ENCODE data around the gene PKNOX2. TPM values are rescaled to one million over a fixed set of nuclear protein-coding genes. Genes with fewer than 3 reads are reported as not detected.

PKNOX2 gene
- total RNA-seq, 1 experiment from 2014 or later = not detected

DNA sequence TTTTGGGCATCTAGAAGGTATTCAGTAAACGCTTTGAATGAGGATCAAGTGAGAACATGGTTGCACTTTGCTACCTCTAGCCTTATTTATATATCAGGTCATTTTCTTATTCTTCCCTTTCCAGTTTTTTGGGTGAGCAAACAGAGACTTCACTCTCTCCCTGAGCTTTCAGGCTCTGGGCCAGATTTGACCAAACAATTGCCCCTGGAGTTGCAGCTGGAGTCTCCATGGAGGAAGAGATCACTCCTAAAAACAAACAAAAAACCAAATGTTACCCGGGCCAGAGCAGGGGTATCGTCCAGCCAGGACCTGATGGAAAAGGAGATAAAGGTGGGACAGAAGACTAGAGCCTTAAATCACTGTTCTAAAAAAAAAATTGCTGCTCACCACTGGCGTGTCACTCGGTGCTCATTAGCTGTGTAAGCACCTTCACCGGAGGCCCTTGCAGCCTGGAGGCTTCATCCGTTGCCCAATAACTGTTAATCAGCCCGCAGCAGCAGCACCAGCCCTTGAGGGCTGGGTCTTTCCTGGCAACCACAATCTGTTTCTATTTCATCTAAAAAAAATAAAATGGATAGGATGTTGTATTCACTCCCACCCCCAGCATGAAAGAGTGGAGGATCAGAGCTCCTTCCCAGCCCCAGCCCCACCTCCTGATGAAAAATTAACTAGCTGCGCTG is 125.0 kb downstream of the PKNOX2 start:
- no peaks in the 10 kb centered on the region for H3K36me3 ChIP-seq (ENCODE audit: control insufficient read depth, insufficient read depth, low read length)
- Mint-ChIP-seq H3K27ac (ENCODE audit: unreplicated experiment) (no peak overlapping the region), H3K9me3 (ENCODE audit: unreplicated experiment) (no peaks in the 10 kb centered on the region), H3K27me3 (ENCODE audit: insufficient read depth, unreplicated experiment) (peaks cover 22% of the 10 kb centered on the region), H3K4me3 (ENCODE audit: unreplicated experiment) (no peak overlapping the region), H3K4me1 (ENCODE audit: low read depth, unreplicated experiment) (no peaks in the 10 kb centered on the region), H3K36me3 (ENCODE audit: insufficient read depth, unreplicated experiment) (no peaks in the 10 kb centered on the region)
- H3K4me1 ChIP-seq = no peaks in the 10 kb centered on the region
- no peak overlapping the region for H3K4me3 ChIP-seq (ENCODE audit: low read depth, low read length)
- ChIA-PET POLR2A (no interaction called here), CTCF (interaction anchor here (0.6 to 0.9 kb wide), 2 partner anchors 39 to 671 kb away, joined by 3 to 4 read pairs; no protein-coding TSS in a partner anchor)
- intact Hi-C loops (cut with micrococcal nuclease; ENCODE audit: unreplicated experiment) = no loop called here
- TF ChIP-seq, protein P1, sequence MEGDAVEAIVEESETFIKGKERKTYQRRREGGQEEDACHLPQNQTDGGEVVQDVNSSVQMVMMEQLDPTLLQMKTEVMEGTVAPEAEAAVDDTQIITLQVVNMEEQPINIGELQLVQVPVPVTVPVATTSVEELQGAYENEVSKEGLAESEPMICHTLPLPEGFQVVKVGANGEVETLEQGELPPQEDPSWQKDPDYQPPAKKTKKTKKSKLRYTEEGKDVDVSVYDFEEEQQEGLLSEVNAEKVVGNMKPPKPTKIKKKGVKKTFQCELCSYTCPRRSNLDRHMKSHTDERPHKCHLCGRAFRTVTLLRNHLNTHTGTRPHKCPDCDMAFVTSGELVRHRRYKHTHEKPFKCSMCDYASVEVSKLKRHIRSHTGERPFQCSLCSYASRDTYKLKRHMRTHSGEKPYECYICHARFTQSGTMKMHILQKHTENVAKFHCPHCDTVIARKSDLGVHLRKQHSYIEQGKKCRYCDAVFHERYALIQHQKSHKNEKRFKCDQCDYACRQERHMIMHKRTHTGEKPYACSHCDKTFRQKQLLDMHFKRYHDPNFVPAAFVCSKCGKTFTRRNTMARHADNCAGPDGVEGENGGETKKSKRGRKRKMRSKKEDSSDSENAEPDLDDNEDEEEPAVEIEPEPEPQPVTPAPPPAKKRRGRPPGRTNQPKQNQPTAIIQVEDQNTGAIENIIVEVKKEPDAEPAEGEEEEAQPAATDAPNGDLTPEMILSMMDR (IDR thresholded peaks at IDR 0.05; ENCODE audit: insufficient read depth in 1 of 2, low read depth in 1 of 2, low read length in 1 of 2, severe bottlenecking in 1 of 2, unreplicated experiment in 1 of 2) = no peak
- H3K9me3 ChIP-seq = no peaks in the 10 kb centered on the region
- DNase-seq = no peak
- peaks cover 5% of the 10 kb centered on the region for H3K27me3 ChIP-seq (replicated peaks; ENCODE audit: control insufficient read depth, insufficient read depth, low read length)
- no TSS peak for BruUV-seq (replicated peaks)

- CTCF ChIA-PET = interaction anchor here (0.6 to 0.9 kb wide), 2 partner anchors 39 to 672 kb away, joined by 3 to 4 read pairs; no protein-coding TSS in a partner anchor
- H3K4me1 ChIP-seq = no peaks in the 10 kb centered on the region
- no peak for DNase-seq
- H3K9me3 ChIP-seq = no peaks in the 10 kb centered on the region
- TF ChIP-seq, protein P1 (IDR thresholded peaks at IDR 0.05; ENCODE audit: insufficient read depth in 1 of 2, low read depth in 1 of 2, low read length in 1 of 2, severe bottlenecking in 1 of 2, unreplicated experiment in 1 of 2) = no peak
- Mint-ChIP-seq H3K4me1 (ENCODE audit: low read depth, unreplicated experiment) (no peaks in the 10 kb centered on the region), H3K36me3 (ENCODE audit: insufficient read depth, unreplicated experiment) (no peaks in the 10 kb centered on the region), H3K4me3 (ENCODE audit: unreplicated experiment) (no peak overlapping the region), H3K27me3 (ENCODE audit: insufficient read depth, unreplicated experiment) (peaks cover 28% of the 10 kb centered on the region), H3K27ac (ENCODE audit: unreplicated experiment) (no peak overlapping the region), H3K9me3 (ENCODE audit: unreplicated experiment) (no peaks in the 10 kb centered on the region)
- H3K27me3 ChIP-seq (replicated peaks; ENCODE audit: control insufficient read depth, insufficient read depth, low read length) = peaks cover 6% of the 10 kb centered on the region
- intact Hi-C loops (cut with micrococcal nuclease; ENCODE audit: unreplicated experiment) = no loop called here
- BruUV-seq (replicated peaks) = no TSS peak
- POLR2A ChIA-PET = no interaction called here
- no peaks in the 10 kb centered on the region for H3K36me3 ChIP-seq (ENCODE audit: control insufficient read depth, insufficient read depth, low read length)
- no peak overlapping the region for H3K4me3 ChIP-seq (ENCODE audit: low read depth, low read length)
These were observed 125.7 kb downstream of the PKNOX2 start for GRCh38 chr11:125290263-125290662.

GRCh38 chr11:125292100-125292499 is 127.5 kb downstream of the PKNOX2 start:
- no peaks in the 10 kb centered on the region for H3K4me1 ChIP-seq
- Mint-ChIP-seq H3K27me3 (ENCODE audit: insufficient read depth, unreplicated experiment) (peaks cover 38% of the 10 kb centered on the region), H3K4me1 (ENCODE audit: low read depth, unreplicated experiment) (no peaks in the 10 kb centered on the region), H3K27ac (ENCODE audit: unreplicated experiment) (no peak overlapping the region), H3K9me3 (ENCODE audit: unreplicated experiment) (no peaks in the 10 kb centered on the region), H3K4me3 (ENCODE audit: unreplicated experiment) (no peak overlapping the region), H3K36me3 (ENCODE audit: insufficient read depth, unreplicated experiment) (no peaks in the 10 kb centered on the region)
- CTCF ChIA-PET = no interaction called here
- TF ChIP-seq, protein P1 (IDR thresholded peaks at IDR 0.05; ENCODE audit: insufficient read depth in 1 of 2, low read depth in 1 of 2, low read length in 1 of 2, severe bottlenecking in 1 of 2, unreplicated experiment in 1 of 2) = no peak
- POLR2A ChIA-PET = no interaction called here
- no peak for DNase-seq
- H3K27me3 ChIP-seq (replicated peaks; ENCODE audit: control insufficient read depth, insufficient read depth, low read length) = peaks cover 8% of the 10 kb centered on the region
- H3K4me3 ChIP-seq (ENCODE audit: low read depth, low read length) = no peak overlapping the region
- no TSS peak for BruUV-seq (replicated peaks)
- intact Hi-C loops (cut with micrococcal nuclease; ENCODE audit: unreplicated experiment) = no loop called here
- no peaks in the 10 kb centered on the region for H3K36me3 ChIP-seq (ENCODE audit: control insufficient read depth, insufficient read depth, low read length)
- no peaks in the 10 kb centered on the region for H3K9me3 ChIP-seq

Measured in Caco-2 (cell line).